Activated T-cell treated with anti-CD3 and anti-CD28 coated beads, Interleukin-2, amount 50 U/mL, for 4 hours (primary cell): Measurements from ENCODE around the gene SLC17A7. TPM values are rescaled to one million over a fixed set of nuclear protein-coding genes. Genes with fewer than 3 reads are reported as not detected.
"Not testable (repeated sequence)": the region's sequence is repeated elsewhere in the genome, so short reads cannot be mapped to it uniquely, and the experiment has no call there.

ENCODE experiments used
- ATAC-seq, 2 donors: fragments of 200-7000 bp; cut with Tn5 transposase; one replicate each; pipeline ENCODE4 v1.10.0; 2021
- DNase-seq: peaks from one replicate; pipeline ENCODE4 v3.0.0-alpha.2; 2020
- H3K27me3 Mint-ChIP-seq: one replicate; pipeline ENCODE4 v1.8.0; 2021; ENCODE audit warnings: low read depth, mixed read lengths
- H3K36me3 Mint-ChIP-seq: one replicate; pipeline ENCODE4 v1.8.0; 2022; ENCODE audit warnings: mixed read lengths; ENCODE audit not compliant: insufficient read depth
- H3K4me1 Mint-ChIP-seq: one replicate; pipeline ENCODE4 v1.8.0; 2021; ENCODE audit warnings: low read depth, mixed read lengths
- H3K4me3 Mint-ChIP-seq: one replicate; pipeline ENCODE4 v1.8.0; 2021; ENCODE audit warnings: mild to moderate bottlenecking, moderate library complexity, mixed read lengths
- H3K9me3 Mint-ChIP-seq: one replicate; pipeline ENCODE4 v1.8.0; 2021; ENCODE audit warnings: mixed read lengths
- total RNA-seq, 3 donors: library from RNA; stranded (reverse); gene quantifications; one replicate each; pipeline ENCODE4 v1.2.1, GENCODE V29; 2021

SLC17A7 gene
- total RNA-seq, 3 donors from 2014 or later, result 0.08 to 0.13 TPM; not detected in 1

DNA sequence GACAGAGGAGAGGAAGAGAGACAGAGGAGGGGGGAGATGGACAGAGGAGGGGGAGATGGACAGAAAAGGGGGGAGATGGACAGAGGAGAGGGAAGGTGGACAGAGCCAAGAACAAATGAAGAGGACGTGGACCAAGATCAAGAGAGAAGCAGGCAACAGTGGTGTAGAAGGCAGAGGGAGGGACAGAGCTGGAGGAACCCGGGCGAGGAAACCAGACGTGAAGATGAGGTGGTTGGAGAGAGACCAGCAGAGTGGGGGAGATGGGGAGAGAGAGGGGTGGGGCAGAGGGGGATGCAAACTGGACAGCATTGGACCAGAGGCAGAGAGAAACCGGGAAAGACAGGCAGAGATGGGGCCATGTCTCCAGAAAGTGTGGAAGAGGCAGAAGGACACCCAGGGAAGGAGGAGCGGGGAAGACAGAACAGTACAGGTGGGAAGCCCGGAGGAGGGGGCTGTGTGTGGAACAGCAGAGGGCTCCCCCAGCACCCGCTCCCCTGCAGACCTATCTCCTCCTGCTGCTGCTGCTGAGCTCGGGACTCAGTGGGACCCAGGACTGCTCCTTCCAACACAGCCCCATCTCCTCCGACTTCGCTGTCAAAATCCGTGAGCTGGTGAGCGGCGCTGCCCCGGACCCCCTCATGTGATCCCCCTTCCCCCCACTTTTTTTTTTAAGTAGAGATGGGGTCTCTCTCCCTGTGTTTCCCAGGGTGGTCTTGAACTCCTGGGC, 34.0 kb upstream of the SLC17A7 start:
- DNase-seq, result no peak
- Mint-ChIP-seq H3K4me3 (peak overlapping the region; percentile 83), H3K27me3 (no peaks in the 10 kb centered on the region), H3K9me3 (no peaks in the 10 kb centered on the region), H3K36me3 (peaks cover 6% of the 10 kb centered on the region), H3K4me1 (peaks cover 46% of the 10 kb centered on the region)
- ATAC-seq, result no peak

DNA sequence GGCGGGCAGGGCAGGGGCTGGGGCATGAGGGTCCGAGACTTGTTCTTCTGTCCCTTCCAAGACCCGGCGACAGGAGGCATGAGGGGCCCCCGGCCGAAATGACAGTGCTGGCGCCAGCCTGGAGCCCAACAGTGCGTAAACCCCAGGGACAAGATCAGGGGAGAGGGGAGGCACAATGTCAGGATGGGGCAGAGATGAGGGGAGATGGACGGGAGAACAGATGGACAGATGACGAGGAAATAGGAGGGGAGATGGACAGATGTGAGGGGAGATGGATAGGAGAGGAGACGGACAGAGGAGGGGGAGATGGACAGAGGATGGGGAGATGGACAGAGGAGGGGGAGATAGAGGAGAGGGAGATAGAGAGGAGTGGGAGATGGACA, 33.2 kb upstream of the SLC17A7 start:
- no peak for DNase-seq
- H3K9me3 Mint-ChIP-seq, result no peaks in the 10 kb centered on the region
- peak overlapping the region; percentile 83 for H3K4me3 Mint-ChIP-seq
- no peak for ATAC-seq
- H3K4me1 Mint-ChIP-seq, result peaks cover 50% of the 10 kb centered on the region
- peaks cover 6% of the 10 kb centered on the region for H3K36me3 Mint-ChIP-seq
- no peaks in the 10 kb centered on the region for H3K27me3 Mint-ChIP-seq

DNA sequence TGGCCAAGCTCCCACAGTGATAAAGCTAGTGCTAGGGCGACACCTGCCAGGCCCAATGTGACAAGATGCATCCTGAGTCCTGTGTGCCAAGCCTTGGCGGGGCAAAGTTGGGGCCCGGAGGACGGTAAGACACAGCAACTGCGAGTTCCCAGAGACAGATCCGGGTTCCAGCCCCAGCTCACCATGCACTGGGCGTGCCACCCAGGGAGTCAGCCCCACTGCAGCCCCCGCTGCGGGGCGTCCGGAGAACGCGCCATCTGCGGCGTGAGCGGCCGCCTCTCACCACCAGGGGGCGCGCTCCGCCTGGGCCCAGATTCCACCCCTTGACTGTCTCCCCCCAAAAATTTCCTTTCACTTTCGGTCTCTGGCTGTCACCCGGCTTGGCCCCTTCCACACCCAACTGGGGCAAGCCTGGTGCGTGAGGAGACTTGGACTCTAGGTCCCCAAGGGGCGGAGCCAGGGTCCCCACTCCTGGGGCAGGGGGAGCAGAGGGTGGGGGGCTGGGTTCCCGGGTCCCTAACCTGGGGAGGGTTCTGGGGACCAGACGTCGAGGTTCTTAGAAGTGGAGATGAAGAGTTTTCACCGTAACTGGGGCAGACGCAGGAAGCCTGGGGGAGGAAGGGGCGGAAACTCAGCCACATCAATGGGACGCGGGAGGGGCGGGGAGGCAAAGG, 32.7 kb upstream of the SLC17A7 start, which contains the start of gene FLT3LG:
FLT3LG (plus strand) TSS at position 348 of the 674 bp plus-strand sequence. CDS start 425 bp downstream, outside the sequence.
- DNase-seq, result peak; percentile 87
- Mint-ChIP-seq H3K4me3 (peak within 1 kb of the TSS; percentile 83), H3K4me1 (peaks cover 54% of the 10 kb centered on the region), H3K9me3 (no peaks in the 10 kb centered on the region), H3K27me3 (no peaks in the 10 kb centered on the region), H3K36me3 (peaks cover 6% of the 10 kb centered on the region)
- peak; percentile 57 to 68 for ATAC-seq

DNA sequence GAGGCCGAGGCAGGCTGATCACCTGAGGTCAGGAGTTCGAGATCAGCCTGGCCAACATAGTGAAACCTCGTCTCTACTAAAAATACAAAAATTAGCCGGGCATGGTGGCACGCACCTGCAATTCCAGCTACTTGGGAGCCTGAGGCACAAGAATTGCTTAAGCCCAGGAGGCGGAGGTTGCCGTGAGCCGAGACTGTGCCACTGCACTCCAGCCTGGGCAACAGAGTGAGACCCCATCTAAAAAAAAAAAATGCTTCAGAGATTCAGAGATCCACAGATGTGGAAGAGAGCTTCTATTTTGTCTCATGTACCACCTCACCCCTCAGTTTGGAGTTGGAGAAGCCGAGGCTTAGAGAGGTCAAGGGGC, 32.2 kb upstream of the SLC17A7 start:
- not testable (repeated sequence) for ATAC-seq, DNase-seq, H3K27me3 Mint-ChIP-seq, H3K9me3 Mint-ChIP-seq, H3K36me3 Mint-ChIP-seq
- H3K4me1 Mint-ChIP-seq, result peaks cover 56% of the 10 kb centered on the region
- H3K4me3 Mint-ChIP-seq, result peak overlapping the region; percentile 83

DNA sequence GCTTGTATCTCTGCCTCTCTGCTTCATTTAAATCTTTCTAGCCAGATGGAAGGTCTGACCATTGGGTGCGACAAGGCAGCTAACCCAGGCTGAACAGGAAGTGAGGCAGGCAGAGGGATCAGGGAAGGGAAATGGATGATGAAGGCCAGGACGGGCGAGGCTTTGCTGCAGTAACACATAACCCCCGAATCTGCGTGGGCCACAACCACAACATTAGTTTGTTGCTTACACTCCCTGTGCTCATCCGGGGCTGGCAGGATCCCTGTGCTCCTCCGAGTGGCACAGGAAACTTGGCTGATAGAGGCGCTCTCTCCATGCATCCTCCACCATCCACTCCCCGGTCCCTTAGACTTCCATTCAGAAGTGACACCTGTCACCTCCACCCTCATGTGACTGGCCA, 31.6 kb upstream of the SLC17A7 start:
- peak overlapping the region; percentile 83 for H3K4me3 Mint-ChIP-seq
- DNase-seq (no peak), ATAC-seq (no peak)
- peaks cover 7% of the 10 kb centered on the region for H3K36me3 Mint-ChIP-seq
- no peaks in the 10 kb centered on the region for H3K9me3 Mint-ChIP-seq
- H3K27me3 Mint-ChIP-seq, result no peaks in the 10 kb centered on the region
- peaks cover 58% of the 10 kb centered on the region for H3K4me1 Mint-ChIP-seq

GRCh38 chr19:49470615-49470978, 29.3 kb upstream of the SLC17A7 start:
- Mint-ChIP-seq H3K4me3 (peak overlapping the region; percentile 31), H3K4me1 (peaks cover 51% of the 10 kb centered on the region), H3K9me3 (no peaks in the 10 kb centered on the region), H3K36me3 (peaks cover 3% of the 10 kb centered on the region), H3K27me3 (no peaks in the 10 kb centered on the region)
- DNase-seq, result no peak
- ATAC-seq, result no peak

DNA sequence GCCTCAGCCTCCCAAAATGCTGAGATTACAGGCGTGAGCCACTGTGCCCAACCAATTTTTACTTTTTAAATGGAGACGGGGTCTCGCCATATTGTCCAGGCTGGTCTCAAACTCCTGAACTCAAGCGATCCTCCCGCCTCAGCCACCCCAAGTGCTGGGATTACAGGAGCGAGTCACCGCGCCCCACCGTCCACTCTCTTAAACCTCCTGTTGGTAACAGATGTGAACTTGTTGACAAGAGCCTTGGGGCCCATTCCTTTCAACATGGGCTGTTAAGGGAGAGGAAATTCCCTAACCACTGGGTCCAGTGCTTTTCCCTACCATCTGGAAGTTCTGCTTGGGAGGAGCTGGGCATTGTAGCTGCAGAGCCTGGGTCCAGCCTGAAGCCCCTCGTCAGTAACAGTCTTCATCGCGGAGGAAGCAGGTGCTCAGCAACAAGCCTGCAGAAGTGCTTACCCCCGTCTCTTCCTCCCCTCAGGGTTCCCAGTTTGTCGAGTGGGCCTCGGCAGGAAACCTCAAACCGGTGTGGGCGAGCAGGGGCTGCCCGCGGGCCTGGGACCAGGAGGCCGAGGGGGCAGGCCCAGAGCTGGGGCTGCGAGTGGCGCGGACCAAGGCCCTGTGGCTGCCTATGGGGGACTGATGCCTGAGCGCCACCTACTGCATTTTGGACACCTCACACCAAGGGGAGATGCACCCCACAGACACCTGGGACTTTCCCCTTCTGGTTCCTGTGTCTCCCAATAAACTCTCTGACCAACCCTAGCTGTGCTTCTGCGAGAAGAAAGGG, 28.7 kb upstream of the SLC17A7 start:
- Mint-ChIP-seq H3K4me1 (peaks cover 47% of the 10 kb centered on the region), H3K9me3 (no peaks in the 10 kb centered on the region), H3K36me3 (peaks cover 3% of the 10 kb centered on the region), H3K27me3 (no peaks in the 10 kb centered on the region), H3K4me3 (peak overlapping the region; percentile 31)
- DNase-seq, result peak; percentile 62
- peak; percentile 47 to 56 for ATAC-seq

DNA sequence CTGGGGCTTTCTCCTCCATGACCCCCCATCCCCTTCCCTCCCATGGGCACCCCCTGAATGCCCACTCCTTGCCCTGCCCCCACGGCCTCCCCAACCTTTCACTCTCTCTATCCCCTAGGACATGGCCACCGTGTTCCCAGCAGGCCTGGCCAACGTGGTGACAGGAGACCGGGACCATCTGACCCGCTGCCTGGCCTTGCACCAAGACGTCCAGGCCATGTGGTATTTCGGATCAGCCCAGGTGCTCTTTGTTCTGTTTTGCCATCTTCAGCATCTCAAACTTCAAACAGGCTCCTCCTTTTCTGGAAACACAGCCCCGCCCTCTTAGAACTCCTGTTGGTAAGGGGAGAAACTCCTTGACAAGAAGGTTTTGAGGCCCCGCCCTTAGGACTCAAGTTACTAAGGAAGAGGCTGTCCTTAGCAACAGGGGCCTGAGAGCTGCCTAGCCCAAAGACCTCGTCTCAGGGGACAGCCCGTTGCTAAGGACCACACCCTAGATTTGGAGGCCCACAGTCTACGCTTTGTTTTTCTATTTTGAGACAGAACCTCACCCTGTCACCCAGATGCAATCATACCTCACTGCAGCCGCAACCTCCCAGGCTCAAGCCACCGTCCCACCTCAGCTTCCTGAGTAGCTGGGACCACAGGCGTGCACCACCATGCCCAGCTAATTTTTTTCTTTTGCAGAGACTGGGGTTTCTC, 27.6 kb upstream of the SLC17A7 start:
- Mint-ChIP-seq H3K36me3 (peaks cover 3% of the 10 kb centered on the region), H3K4me3 (peak overlapping the region; percentile 55), H3K27me3 (no peaks in the 10 kb centered on the region), H3K4me1 (peaks cover 47% of the 10 kb centered on the region), H3K9me3 (no peaks in the 10 kb centered on the region)
- peak; percentile 64 for DNase-seq
- ATAC-seq, result peak; percentile 48 to 59

- Mint-ChIP-seq H3K9me3 (no peaks in the 10 kb centered on the region), H3K4me1 (peaks cover 44% of the 10 kb centered on the region), H3K36me3 (peaks cover 3% of the 10 kb centered on the region), H3K27me3 (no peaks in the 10 kb centered on the region), H3K4me3 (no peak overlapping the region)
- DNase-seq (no peak), ATAC-seq (no peak)
Observed at GRCh38 chr19:49468199-49468598, 26.9 kb upstream of the SLC17A7 start.

DNA sequence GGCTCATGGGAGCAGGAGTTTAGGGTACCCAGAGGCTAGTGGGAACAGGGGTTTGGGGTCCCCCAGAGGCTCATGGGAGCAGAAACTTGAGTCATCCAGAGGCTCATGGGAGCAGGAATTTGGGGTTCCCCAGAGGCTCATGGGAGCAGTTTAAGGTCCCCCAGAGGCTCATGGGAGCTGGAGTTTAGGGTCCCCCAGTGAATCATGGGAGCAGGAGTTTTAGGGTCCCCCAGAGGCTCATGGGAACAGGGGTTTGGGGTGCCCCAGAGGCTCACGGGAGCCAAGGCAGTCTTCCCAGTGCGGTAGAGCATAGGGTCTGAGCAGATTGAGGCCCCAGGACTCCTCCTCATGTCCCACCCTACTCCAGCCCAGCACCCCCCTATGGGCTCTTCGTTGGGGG, 24.0 kb upstream of the SLC17A7 start:
- DNase-seq (no peak), ATAC-seq (no peak)
- Mint-ChIP-seq H3K4me1 (peaks cover 23% of the 10 kb centered on the region), H3K27me3 (no peaks in the 10 kb centered on the region), H3K36me3 (peaks cover 3% of the 10 kb centered on the region), H3K9me3 (no peaks in the 10 kb centered on the region), H3K4me3 (no peak overlapping the region)

DNA sequence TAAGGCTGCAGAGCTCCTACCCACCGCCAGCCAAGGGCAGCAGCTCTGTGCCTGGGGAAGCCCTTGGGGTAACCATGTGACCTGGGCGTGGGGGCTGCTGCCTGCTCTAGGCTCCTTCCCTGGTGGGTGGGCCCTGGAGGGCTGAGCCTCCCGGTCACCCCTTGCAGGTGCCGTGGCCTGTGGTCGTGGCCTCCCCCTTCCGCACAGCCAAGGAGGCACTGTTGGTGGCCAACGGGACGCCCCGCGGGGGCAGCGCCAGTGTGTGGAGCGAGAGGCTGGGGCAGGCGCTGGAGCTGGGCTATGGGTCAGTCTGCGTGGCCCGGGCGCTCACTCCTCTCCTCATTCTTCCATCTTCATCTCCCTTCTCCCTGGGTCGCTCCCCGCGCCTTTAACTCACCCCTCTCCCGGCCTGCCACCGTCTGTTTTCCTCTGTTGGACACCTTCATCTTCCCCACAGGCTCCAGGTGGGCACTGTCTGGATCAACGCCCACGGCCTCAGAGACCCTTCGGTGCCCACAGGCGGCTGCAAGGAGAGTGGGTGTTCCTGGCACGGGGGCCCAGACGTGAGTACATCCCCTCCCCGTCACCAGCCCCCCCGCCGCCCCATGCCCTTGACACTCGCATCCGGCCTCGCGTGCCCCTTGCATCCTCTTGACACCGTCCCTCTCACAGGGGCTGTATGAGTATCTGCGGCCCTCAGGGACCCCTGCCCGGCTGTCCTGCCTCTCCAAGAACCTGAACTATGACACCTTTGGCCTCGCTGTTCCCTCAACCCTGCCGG, 22.8 kb upstream of the SLC17A7 start:
- no peak overlapping the region for H3K4me3 Mint-ChIP-seq
- ATAC-seq (no peak), DNase-seq (no peak)
- no peaks in the 10 kb centered on the region for H3K27me3 Mint-ChIP-seq
- H3K9me3 Mint-ChIP-seq, result no peaks in the 10 kb centered on the region
- H3K4me1 Mint-ChIP-seq, result peaks cover 12% of the 10 kb centered on the region
- peaks cover 3% of the 10 kb centered on the region for H3K36me3 Mint-ChIP-seq

- ATAC-seq, result no peak
- Mint-ChIP-seq H3K36me3 (no peaks in the 10 kb centered on the region), H3K4me1 (no peaks in the 10 kb centered on the region), H3K27me3 (no peaks in the 10 kb centered on the region), H3K4me3 (no peak overlapping the region), H3K9me3 (no peaks in the 10 kb centered on the region)
- DNase-seq, result no peak
Observed at GRCh38 chr19:49462492-49462891, 21.2 kb upstream of the SLC17A7 start.

DNA sequence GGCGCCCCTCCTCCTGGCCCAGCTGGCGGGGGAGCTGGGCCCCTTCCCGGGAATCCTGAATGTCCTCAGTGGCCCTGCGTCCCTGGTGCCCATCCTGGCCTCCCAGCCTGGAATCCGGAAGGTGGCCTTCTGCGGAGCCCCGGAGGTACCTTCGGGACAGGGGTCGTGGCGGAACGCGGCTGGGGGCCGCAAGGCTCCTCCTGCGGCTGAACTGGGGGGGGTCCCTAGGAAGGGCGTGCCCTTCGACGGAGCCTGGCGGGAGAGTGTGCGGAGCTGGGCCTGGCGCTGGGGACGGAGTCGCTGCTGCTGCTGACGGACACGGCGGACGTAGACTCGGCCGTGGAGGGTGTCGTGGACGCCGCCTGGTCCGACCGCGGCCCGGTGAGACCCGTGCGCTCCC, 20.3 kb upstream of the SLC17A7 start:
- DNase-seq (no peak), ATAC-seq (no peak)
- H3K36me3 Mint-ChIP-seq, result peaks cover 2% of the 10 kb centered on the region
- H3K27me3 Mint-ChIP-seq, result no peaks in the 10 kb centered on the region
- no peak overlapping the region for H3K4me3 Mint-ChIP-seq
- H3K9me3 Mint-ChIP-seq, result no peaks in the 10 kb centered on the region
- peaks cover 2% of the 10 kb centered on the region for H3K4me1 Mint-ChIP-seq
